Renal cortex interstitium (tissue), 11 donors: Measurements from ENCODE around the gene SH3GL2. TPM values are rescaled to one million over a fixed set of nuclear protein-coding genes. Genes with fewer than 3 reads are reported as not detected.

ENCODE experiments used
- DNase-seq, 11 donors: peaks; one replicate each; pipeline ENCODE4 v3.0.0-alpha.2; 2013; ENCODE audit warnings: low read depth in 9 of 11, low spot score in 4 of 11; ENCODE audit errors: extremely low read depth in 1 of 11
- polyA plus RNA-seq, 3 donors: library from polyadenylated mRNA; unstranded; fragments of 120-200 nt; gene quantifications; one replicate each; pipeline ENCODE4 v1.2.1, GENCODE V29; 2013; ENCODE audit not compliant: insufficient read length in 3 of 3

The SH3GL2 gene
- polyA plus RNA-seq, 3 donors: 3.8 to 5.9 (median 4.2) TPM

DNA sequence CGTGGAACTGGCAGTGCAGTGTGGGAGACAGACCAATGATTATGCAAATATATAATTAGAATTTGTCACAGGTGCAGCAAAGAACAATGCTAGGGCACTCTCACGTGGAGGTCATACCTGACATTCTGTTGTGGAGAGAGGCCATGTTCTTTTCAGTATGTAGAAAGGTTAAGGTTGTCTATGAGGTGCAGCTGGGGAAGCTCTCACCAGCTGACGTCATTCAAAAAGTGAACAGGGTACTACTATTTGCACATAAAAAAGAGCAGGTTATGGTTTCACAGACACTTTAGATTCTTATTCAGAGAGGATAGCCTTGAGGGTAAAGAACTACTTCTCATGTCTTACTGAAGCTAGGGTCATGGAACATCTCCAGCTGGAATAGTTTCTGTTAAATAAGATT lies 19.1 kb downstream of the SH3GL2 start:
- DNase-seq: no peak

DNA sequence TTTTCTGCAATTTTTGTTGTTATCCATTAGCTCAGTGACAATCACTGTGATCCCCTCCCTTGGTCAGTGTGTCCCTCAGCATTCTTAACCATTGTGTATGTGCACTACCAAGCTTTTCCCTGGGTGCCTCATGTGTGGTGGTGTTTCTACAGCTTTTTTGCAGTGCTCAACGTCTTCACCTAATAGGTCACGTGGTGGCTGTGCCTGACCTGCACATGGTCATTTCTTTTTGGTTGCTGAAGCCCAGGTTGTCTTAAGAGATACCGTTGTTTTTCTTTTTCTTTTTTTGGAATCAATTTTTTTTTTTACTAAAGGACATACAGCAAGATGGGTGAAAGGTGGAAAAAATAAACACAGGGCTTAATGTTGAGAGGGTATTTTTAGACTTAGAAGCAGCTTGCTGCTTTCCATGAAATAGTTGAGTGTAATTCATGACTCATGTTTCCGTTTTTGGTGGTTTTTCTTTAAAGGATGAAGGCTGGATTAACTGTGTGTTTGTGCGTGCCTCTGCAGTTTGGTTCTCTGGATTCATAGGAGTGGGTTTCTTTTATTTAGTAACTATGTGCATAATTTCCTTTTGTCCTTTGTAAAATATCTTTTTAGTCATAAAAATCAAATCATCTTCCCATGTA lies 22.2 kb downstream of the SH3GL2 start:
- no peak for DNase-seq

- no peak for DNase-seq
Measured at GRCh38 chr9:17604556-17604955, 25.7 kb downstream of the SH3GL2 start.

GRCh38 chr9:17609312-17610005 lies 30.6 kb downstream of the SH3GL2 start:
- no peak for DNase-seq

- no peak for DNase-seq
Measured at GRCh38 chr9:17611342-17611741, 32.5 kb downstream of the SH3GL2 start.

DNA sequence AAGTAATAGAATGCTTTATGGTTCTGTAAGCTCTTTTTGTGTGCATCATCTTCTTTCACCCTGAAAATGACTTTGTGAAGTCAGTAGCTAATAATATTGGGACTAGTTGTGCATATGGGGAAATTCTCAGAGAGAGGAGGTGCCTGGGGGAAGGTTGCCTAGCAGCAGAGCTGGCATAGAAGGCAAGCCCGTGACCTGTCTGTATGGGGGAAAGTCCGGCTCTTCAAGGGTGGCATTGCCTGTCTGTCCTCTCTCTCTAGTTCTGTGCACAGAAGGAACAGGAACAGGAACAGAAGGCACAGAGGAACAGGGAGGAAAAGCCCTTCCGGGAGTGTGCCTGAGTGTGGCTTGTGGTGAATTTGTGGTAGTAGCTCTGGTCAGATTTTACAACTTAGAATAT lies 33.1 kb downstream of the SH3GL2 start:
- no peak for DNase-seq

- DNase-seq: no peak
Measured at GRCh38 chr9:17613758-17614157, 34.9 kb downstream of the SH3GL2 start.

DNA sequence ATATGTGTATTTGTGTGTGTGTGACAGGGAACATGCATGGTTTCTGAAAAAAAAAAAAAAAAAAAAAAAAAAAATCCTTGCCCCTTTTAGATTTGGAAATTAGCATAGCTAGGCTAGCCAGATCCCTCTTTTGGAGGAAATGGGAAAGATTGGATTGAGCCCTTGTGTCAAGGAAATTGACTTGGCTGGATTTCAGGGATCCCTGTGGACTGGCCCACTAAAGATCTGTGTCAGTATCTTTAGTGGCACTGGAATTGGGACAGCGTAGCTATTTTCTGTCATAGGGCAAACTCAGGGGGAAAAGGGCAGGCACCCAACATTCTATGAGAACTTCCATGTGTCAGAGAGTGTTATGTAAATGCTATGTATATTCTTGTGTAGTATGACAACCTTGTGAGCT lies 35.4 kb downstream of the SH3GL2 start:
- DNase-seq: no peak

GRCh38 chr9:17614903-17615302 lies 36.0 kb downstream of the SH3GL2 start:
- DNase-seq: no peak

DNA sequence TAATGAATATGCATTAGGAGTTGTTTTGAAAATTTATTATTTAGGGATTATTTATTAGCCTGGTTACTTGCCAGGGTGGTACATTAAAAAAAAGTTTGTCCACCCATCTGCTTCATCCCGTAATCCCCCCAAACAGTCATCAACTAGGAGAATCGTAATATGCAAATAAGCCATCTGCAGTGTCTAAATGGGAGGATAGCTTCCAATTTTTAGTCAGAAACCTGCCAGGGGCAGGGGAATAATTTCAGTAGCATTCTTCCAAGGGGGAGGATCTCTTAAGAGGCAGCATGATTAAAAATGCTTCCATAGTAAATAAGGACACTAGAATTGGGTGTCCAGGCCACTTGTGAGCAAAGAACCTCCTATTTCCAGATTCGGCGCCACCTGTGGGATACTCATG lies 43.3 kb downstream of the SH3GL2 start:
- no peak for DNase-seq

DNA sequence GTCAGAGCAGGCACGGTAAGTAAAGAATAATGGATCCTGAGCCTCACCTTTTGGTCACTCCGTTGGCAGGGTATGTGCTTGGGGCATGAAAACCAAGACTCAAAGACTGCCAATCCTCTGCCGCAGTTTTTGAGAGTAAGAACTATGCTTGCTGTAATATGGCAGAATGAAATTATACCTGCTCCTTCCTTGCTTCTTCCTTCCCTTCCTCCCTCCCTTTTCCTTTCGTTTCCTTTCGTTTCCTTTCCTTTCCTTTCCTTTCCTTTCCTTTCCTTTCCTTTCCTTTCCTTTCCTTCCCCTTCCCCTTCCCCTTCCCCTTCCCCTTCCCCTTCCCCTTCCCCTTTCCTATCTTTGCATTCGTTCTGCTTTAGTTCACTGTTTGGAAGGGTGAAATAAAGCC lies 43.9 kb downstream of the SH3GL2 start:
- DNase-seq: no peak

- no peak for DNase-seq
Measured at GRCh38 chr9:17623965-17624364, 45.1 kb downstream of the SH3GL2 start.

DNA sequence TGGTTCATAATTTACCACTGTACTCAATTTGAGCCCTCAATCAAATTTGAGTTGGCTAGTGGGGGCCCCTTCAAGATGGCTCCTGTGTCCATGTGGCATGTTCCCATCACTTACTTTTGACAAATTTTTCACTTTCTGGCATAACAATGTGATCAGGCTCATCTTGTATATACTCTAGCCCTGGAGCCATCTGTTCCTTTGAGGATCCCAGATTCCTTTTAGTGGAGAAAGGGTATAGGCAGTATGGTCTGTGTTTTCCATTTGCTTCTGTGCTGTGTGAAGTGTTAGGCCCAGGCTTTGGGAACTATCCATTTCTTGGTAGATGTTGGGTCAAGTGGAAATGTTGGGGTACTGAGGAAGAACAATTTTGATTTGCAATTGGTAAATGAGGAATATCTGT lies 45.7 kb downstream of the SH3GL2 start:
- DNase-seq: no peak

DNA sequence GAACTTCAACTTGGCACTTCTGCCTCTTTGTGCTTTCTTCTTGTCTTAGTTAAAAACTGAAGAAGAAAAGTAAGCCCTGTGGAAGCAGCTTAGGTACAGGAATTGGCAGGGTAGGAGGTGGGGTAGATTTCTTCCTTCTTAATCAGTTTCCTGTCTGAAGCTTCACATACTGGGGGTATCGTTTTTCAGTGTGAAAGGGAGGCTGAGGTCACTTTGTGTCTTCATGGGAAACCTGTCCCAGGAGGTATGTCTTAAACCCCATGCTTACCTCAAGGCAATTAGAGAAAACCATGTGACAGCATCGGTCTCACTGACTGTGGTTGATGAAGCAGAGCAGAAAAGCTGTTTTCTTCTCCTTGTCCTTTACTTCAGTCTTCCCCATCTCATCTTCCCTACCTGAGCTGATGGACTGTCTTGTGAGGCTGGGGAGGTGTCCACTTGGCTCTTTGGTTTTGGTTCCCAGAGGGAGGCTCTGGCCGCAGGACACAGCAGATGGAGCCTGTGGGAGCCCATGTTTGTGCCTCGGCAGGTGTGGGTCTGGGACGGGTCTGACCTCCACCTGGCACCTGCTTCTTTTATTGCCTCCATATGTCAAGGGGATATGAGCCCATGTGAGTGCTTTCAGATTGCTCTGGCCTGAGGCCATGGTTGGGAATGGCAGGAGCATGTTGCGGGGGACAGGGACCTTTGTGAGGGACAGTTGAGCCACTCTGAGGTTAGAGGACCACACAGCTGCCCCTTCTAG lies 47.0 kb downstream of the SH3GL2 start:
- DNase-seq: no peak

- DNase-seq: no peak
Measured at GRCh38 chr9:17627641-17628040, 48.8 kb downstream of the SH3GL2 start.

GRCh38 chr9:17628624-17629023 lies 49.8 kb downstream of the SH3GL2 start:
- no peak for DNase-seq

GRCh38 chr9:17630531-17630949 lies 51.7 kb downstream of the SH3GL2 start:
- no peak for DNase-seq

GRCh38 chr9:17631396-17631795 lies 52.5 kb downstream of the SH3GL2 start:
- no peak for DNase-seq

DNA sequence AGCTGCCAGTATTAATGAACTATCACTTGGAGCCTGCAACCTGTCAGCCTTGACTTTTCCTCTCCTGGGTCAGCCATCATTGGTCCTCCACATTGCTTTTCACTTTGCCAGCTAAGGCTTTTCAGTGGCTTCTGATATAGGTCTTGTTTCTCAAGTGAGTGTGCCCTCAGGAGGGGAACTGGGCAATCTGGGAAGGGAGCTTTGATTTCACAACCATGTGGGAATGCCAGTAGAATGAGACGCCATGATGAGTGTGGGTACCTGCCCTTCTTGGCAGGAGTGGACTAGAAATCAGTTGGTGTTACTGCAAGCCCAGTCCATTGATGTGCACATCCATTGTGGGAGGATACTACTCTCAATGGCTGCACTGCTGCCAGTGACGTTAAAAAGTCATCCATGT lies 54.1 kb downstream of the SH3GL2 start:
- DNase-seq: no peak

DNA sequence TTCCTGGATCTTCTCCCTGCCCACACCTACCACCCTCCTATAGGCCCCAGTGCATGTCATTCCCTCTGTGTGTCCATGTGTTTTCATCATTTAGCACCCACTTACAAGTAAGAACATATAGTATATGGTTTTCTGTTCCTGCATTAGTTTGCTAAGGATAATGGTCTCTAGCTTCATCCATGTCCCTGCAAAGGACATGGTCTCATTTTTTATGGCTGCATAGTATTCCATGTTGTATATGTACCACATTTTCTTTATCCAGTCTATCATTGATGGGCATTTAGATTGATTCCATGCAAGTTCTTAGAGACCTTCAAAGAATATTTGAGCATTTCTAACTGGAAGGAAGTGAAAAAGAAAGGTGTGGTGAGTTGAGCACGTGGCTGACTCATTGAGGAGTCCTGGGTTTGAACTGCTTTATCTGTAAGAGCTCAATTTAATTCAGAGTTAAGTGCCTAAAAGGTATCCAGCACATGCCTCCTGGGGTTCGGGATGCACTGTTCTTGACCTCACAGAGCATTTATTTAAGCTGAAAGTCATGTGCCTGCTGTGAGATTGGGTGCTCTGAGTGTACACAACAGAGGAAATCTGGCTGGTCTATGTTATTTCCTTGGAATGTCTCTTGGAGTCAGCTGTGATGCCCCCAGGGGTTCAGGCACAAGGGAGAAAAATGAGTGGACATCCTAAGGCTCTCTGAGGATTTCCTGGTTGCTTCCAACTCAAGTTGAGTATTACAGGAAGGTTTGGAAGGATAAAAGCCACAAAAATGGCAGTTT lies 56.4 kb downstream of the SH3GL2 start:
- DNase-seq: no peak
